HL-60/S4 (cell line): ENCODE results near the gene TREH.

Experiments
- in situ Hi-C: fragments of 300-500 bp; cut with MboI; formaldehyde crosslinking; loops from 2 replicates; pipeline ENCODE4 v1.14.3; 2022; ENCODE audit warnings: low sequenced_read_pairs

The TREH gene

GRCh38 chr11:118673361-118674081, 5.9 kb downstream of the TREH start:
- in situ Hi-C loops = no loop called here

- in situ Hi-C loops = no loop called here
Measured at GRCh38 chr11:118672846-118673245, 6.6 kb downstream of the TREH start.

- in situ Hi-C loops = no loop called here
Measured at GRCh38 chr11:118671254-118671653, 8.2 kb downstream of the TREH start.

DNA sequence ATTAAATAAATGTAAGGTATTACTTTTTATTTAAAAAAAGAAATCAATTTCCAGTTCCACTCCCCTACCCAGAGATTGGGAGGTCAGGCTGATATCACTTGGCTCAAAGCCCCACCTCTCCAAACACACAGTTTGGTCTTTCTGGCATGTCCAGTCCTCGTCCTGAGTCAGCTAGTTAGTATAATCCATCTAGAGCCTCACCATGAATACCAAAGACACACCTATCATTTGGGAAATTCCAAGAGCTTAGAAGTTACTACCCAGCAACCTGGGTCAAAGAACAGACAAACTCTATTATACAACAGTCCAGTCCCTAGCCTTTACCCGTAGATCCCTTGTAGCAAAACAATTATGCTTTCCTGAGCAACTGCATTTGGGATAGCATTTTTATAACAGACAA, 9.4 kb downstream of the TREH start:
- in situ Hi-C loops = no loop called here

DNA sequence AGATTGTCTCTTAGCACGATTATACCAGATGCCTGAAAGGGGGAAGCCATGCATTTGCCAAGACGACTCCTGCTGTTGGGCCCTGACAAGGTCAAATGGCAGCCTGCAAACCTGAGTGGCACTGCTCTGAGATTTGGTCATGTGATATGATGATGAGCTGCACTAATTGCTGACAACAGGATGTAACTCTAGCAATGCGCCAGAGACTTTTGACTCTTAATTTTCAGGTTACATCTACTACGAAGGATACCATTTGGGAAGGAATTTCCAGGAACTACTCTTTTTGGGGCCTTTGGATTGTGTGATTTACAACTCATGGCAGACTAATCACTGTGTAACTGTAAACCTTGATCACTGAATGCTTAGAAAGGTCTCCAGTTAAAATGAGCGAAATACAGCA, 13.1 kb downstream of the TREH start:
- in situ Hi-C loops = no loop called here

GRCh38 chr11:118663902-118664301, 15.5 kb downstream of the TREH start:
- in situ Hi-C loops = no loop called here

DNA sequence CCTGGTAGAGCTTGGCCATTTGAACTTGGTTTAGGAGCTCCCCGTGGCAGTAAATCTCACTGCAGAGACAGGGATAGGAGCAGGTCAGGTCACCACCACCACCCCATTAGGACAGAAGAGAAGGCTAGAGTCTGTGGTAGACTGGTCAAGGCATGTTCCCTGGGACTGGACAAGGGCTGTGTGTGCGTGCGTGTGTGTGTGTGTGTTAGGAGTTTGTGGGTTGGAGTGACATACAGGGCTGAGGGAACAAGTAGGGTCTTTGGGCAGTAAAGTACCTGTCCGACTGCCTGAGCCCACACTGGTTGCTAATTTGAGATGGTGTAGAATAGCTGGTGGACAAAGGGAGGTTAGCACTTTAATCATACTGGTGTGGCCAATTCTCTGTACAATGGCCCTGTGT, 16.1 kb downstream of the TREH start:
- in situ Hi-C loops = no loop called here

- in situ Hi-C loops = no loop called here
Measured at GRCh38 chr11:118662401-118663271, 16.8 kb downstream of the TREH start.

- in situ Hi-C loops = no loop called here
Measured at GRCh38 chr11:118661425-118662301, 17.8 kb downstream of the TREH start.

DNA sequence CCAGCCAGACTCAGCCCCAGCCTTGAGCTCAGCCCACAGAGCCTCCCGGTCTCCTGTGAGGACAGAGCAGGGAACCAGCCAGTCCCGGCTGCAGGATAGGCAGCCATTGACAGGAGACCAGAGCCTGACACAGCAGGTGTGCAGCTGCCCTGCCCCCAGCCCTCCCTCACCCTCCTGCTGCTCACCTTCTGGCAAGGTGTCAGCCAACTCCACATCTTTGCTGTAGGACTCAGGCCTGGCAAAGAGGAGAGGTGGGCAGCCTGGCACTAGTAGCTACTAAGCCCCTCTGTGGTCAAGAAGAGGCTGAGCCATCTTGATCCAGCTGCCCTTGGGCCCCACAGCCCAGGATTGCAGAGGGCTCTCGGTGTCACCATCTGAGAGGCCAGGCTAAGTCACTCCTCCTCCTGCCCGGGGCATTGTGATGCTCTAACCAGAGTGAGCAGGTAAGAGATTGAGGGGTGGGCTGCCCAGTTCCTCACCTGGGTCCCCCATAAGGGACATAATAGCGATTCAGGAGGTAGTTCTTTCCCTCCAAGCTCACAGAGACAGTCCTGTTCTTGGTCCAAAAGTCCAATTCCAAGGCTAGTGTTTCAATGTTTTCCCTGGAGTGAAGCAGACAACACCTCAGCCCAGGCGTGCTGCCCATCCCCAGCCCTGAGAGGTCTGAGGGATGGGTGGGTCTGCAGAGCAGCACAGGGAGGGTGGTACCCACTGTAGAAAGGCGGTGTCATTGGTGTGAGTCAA, 18.6 kb downstream of the TREH start:
- in situ Hi-C loops = no loop called here

- in situ Hi-C loops = no loop called here
Measured at GRCh38 chr11:118659953-118660680, 19.3 kb downstream of the TREH start.

DNA sequence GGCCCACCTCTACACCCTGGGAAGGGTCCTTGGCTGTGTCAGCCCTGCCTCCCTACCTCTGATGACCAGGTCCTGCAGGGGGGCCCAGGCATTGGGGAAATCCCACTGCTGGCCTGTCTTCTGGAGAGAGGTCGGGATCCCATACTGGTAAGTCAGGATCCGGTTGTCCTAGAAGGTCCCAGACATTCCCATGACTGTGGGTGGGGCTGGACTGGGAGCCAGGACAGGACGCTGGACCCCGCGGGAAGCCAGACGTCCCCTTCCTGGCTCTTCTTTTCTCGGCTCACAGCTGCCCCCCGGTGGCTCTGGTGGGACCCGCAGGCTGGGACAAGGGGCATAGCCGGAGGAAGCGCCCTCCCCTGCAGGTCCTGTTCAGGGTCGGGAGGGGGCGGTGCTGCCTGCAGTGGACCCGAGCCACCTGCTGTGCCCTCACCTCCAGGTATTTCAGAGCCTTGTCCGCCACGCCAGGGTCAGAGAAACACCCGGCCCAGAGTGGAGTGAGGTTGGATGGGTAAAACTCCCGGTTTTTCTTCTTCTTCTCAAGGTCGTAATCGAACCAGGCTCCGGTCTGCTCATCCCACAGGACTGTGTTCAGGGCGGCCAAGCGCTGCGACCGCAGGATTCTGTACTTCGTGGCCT, 20.0 kb downstream of the TREH start:
- in situ Hi-C loops = no loop called here

GRCh38 chr11:118658429-118659313, 20.8 kb downstream of the TREH start:
- in situ Hi-C loops = no loop called here

- in situ Hi-C loops = no loop called here
Measured at GRCh38 chr11:118657709-118658428, 21.6 kb downstream of the TREH start.

DNA sequence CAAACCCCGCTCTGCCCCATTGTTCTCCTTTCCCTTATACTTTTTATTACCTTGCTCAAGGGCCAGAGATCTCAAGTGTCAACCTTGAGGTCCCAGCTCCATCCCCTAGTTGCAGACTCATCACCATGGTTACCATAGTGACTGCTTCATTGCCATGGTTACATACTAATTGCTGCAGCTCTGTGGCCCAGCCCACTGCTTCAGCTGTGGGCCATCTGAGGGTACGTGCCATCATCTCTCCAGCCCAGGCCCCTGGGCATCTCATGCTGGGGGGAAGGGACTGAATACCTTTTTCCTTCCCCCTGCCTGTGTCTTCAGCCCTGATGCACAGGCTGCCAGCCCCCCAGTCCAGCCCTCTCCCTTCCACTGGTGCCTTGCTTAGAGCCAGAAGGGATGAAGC, 22.2 kb downstream of the TREH start:
- in situ Hi-C loops = no loop called here

- in situ Hi-C loops = no loop called here
Measured at GRCh38 chr11:118656563-118657165, 22.8 kb downstream of the TREH start.

- in situ Hi-C loops = no loop called here
Measured at GRCh38 chr11:118655486-118656190, 23.8 kb downstream of the TREH start.
